Keratinocyte (primary cell): ENCODE results near the gene ADIPOR2. TPM values are rescaled to one million over a fixed set of nuclear protein-coding genes. Genes with fewer than 3 reads are reported as not detected.

Experiments used
- DNase-seq: peaks from one replicate; pipeline ENCODE4 v3.0.0-alpha.2; 2011; ENCODE audit warnings: low read depth, missing footprints, low spot score
- FAIRE-seq: peaks from 2 replicates; lab custom pipeline; 2011; peaks lifted over from hg19 to GRCh38; lab: Jason Lieb, UNC
- H2AFZ ChIP-seq: 2 replicates; pipeline ENCODE4 v1.6.0; 2012; ENCODE audit warnings: low read length, control low read depth, inconsistent platforms; ENCODE audit not compliant: control insufficient read depth
- H3K27ac ChIP-seq: 2 replicates; pipeline ENCODE4 v1.5.1; 2011; ENCODE audit warnings: low read length; ENCODE audit not compliant: control insufficient read depth, insufficient read depth
- H3K27me3 ChIP-seq: 3 replicates; pipeline ENCODE4 v1.6.0; 2011; ENCODE audit warnings: low read length; ENCODE audit not compliant: control insufficient read depth, insufficient read depth; ENCODE audit errors: extremely low read depth
- H3K36me3 ChIP-seq, 2 experiments: 2 replicates in 1 of 2; 3 replicates in 1 of 2; pipeline ENCODE4 v1.5.1; 2011; ENCODE audit warnings: low read length in 2 of 2, mild to moderate bottlenecking in 1 of 2; ENCODE audit not compliant: control insufficient read depth in 2 of 2, insufficient read depth in 2 of 2; ENCODE audit errors: extremely low read depth in 1 of 2
- H3K4me1 ChIP-seq: 3 replicates; pipeline ENCODE4 v1.5.1; 2011; ENCODE audit warnings: low read length; ENCODE audit not compliant: control insufficient read depth, insufficient read depth; ENCODE audit errors: extremely low read depth
- H3K4me2 ChIP-seq: 3 replicates; pipeline ENCODE4 v1.6.0; 2011; ENCODE audit warnings: low read depth, low read length; ENCODE audit not compliant: control insufficient read depth, insufficient read depth; ENCODE audit errors: extremely low read depth
- H3K4me3 ChIP-seq, 3 experiments: fragments of 200-600 bp in 1 of 3; sonication (generic) in 1 of 3; 2 replicates in 2 of 3; 3 replicates in 1 of 3; pipeline ENCODE4 v1.5.1; 2011 to 2016; ENCODE audit warnings: low read length in 3 of 3, mild to moderate bottlenecking in 3 of 3, control low read depth in 2 of 3, inconsistent platforms in 1 of 3, low read depth in 1 of 3, mixed read lengths in 1 of 3, mixed run types in 1 of 3, moderate library complexity in 1 of 3; ENCODE audit not compliant: control insufficient read depth in 2 of 3, insufficient read depth in 2 of 3; ENCODE audit errors: extremely low read depth in 1 of 3
- H3K79me2 ChIP-seq: 2 replicates; pipeline ENCODE4 v1.6.0; 2012; ENCODE audit warnings: low read length; ENCODE audit not compliant: control insufficient read depth, insufficient read depth
- H3K9ac ChIP-seq: 3 replicates; pipeline ENCODE4 v1.6.0; 2011; ENCODE audit warnings: low read length; ENCODE audit not compliant: control insufficient read depth, insufficient read depth; ENCODE audit errors: extremely low read depth
- H3K9me1 ChIP-seq: 3 replicates; pipeline ENCODE4 v1.6.0; 2011; ENCODE audit warnings: low read length; ENCODE audit not compliant: control insufficient read depth, insufficient read depth; ENCODE audit errors: extremely low read depth
- H3K9me3 ChIP-seq: 2 replicates; pipeline ENCODE4 v1.5.1; 2012; ENCODE audit warnings: low read depth, low read length; ENCODE audit not compliant: control insufficient read depth
- H4K20me1 ChIP-seq: 3 replicates; pipeline ENCODE4 v1.6.0; 2011; ENCODE audit warnings: low read length; ENCODE audit not compliant: control insufficient read depth, insufficient read depth; ENCODE audit errors: extremely low read depth
- EZH2 ChIP-seq: IDR thresholded peaks from one replicate; pipeline ENCODE4 v1.6.1; 2012; ENCODE audit warnings: inconsistent platforms, mild to moderate bottlenecking, low read length, moderate library complexity
- dilution Hi-C: fragments of 300-500 bp; cut with MboI; formaldehyde crosslinking; loops from one replicate; pipeline ENCODE4 v1.7.0; 2020; ENCODE audit warnings: low sequenced_read_pairs; ENCODE audit not compliant: extremely low pct_ligation_motif_present
- polyA plus RNA-seq, 5 experiments: library from polyadenylated mRNA; depleted of rRNA in 3 of 5; stranded (reverse) in 3 of 5; stranded (forward) in 1 of 5; unstranded in 1 of 5; fragments of >200 nt; gene quantifications; 1 replicate in 1 of 5; 2 replicates in 3 of 5; 3 replicates in 1 of 5; pipeline versions ENCODE4 v1.2.1 to v1.2.3, GENCODE V29; 2011 to 2012; ENCODE audit warnings: missing spikeins in 2 of 5, low read depth in 1 of 5, low replicate concordance in 1 of 5
- TF ChIP-seq, protein P1 (sequence below), 3 experiments: IDR thresholded peaks in 1 of 3; conservative IDR thresholded peaks in 1 of 3; optimal IDR thresholded peaks in 1 of 3; 2 replicates in 2 of 3; 3 replicates in 1 of 3; pipeline versions ENCODE3 to v1.5.1; 2011; ENCODE audit warnings: low read length in 3 of 3, mild to moderate bottlenecking in 3 of 3, moderate library complexity in 2 of 3, control low read depth in 1 of 3, inconsistent platforms in 1 of 3; ENCODE audit not compliant: insufficient read depth in 2 of 3; ENCODE audit errors: extremely low read depth in 1 of 3

ADIPOR2 gene
- polyA plus RNA-seq, 1 donor (not counting 4 experiments of a cell fraction or from before 2014, with no cell fraction given) = 59.4 TPM

DNA sequence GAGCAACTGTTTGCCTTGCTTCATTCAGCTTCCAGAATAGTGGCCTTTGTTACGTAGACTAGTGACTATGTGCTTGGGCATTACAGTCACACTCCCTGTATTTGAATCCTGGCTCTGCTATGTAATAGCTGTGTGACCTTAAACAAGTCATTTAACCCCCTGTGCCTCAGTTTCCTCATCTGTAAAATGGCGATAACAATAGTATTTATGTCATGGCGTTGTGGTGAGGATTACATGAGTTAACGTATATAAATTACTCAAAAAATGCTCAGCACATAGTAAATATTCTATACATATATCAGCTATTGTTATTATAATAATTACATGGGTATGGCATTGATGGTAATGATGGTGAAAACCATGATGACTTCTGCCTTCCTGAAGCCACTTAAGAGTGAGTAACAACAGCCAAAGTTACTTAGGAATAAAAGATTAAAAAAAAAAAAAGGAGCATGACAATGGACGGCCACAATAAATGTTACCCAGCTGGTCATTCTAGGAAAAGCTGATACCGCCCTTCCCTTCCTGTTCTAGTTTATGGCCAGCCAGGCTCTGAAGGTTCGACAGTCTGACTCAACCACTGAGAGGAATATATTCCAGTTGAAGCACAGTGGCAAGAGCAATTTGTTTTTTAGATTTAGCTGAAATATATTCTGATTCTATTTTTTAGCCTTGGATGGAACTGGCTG lies 9.9 kb upstream of the ADIPOR2 start:
- DNase-seq (no peak), FAIRE-seq (no peak)
- Histone ChIP-seq H3K9ac (no peak overlapping the region), H3K4me2 (no peak overlapping the region), H2AFZ (no peak overlapping the region), H3K4me1 (no peaks in the 10 kb centered on the region), H3K27me3 (no peaks in the 10 kb centered on the region), H3K9me3 (no peaks in the 10 kb centered on the region), H3K9me1 (no peaks in the 10 kb centered on the region), H3K79me2 (no peaks in the 10 kb centered on the region), H4K20me1 (no peaks in the 10 kb centered on the region), H3K27ac (no peak overlapping the region), H3K4me3 (no peak overlapping the region), H3K36me3 (no peaks in the 10 kb centered on the region)
- TF ChIP-seq EZH2 = no peak
- TF ChIP-seq, protein P1, sequence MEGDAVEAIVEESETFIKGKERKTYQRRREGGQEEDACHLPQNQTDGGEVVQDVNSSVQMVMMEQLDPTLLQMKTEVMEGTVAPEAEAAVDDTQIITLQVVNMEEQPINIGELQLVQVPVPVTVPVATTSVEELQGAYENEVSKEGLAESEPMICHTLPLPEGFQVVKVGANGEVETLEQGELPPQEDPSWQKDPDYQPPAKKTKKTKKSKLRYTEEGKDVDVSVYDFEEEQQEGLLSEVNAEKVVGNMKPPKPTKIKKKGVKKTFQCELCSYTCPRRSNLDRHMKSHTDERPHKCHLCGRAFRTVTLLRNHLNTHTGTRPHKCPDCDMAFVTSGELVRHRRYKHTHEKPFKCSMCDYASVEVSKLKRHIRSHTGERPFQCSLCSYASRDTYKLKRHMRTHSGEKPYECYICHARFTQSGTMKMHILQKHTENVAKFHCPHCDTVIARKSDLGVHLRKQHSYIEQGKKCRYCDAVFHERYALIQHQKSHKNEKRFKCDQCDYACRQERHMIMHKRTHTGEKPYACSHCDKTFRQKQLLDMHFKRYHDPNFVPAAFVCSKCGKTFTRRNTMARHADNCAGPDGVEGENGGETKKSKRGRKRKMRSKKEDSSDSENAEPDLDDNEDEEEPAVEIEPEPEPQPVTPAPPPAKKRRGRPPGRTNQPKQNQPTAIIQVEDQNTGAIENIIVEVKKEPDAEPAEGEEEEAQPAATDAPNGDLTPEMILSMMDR (optimal IDR thresholded peaks at IDR 0.05 in 1 of 3, IDR thresholded peaks at IDR 0.05 in 1 of 3, conservative IDR thresholded peaks at IDR 0.05 in 1 of 3; ENCODE audit: extremely low read depth in 1 of 3, insufficient read depth in 2 of 3, low read length in 3 of 3) = no peak
- dilution Hi-C loops = no loop called here

DNA sequence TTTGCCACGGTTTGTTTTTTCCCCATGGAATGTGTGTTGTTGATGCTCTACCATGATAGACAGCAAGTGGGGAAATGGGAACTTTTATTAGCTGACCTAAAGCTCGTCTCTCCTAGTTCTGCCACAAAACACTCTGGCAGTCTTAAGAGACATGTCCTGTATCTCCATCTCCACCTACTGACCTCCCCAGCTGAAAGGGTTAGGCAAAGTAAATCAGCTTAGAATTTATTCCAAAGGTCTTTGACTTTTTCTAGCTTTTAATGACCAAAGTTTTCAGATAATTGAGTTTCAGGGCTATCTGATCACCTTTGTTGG lies 9.4 kb upstream of the ADIPOR2 start:
- no peaks in the 10 kb centered on the region for H3K4me1 ChIP-seq
- dilution Hi-C loops = no loop called here
- no peaks in the 10 kb centered on the region for H3K9me1 ChIP-seq
- H4K20me1 ChIP-seq = no peaks in the 10 kb centered on the region
- H3K9me3 ChIP-seq = no peaks in the 10 kb centered on the region
- no peak for TF ChIP-seq EZH2
- TF ChIP-seq, protein P1 (optimal IDR thresholded peaks at IDR 0.05 in 1 of 3, IDR thresholded peaks at IDR 0.05 in 1 of 3, conservative IDR thresholded peaks at IDR 0.05 in 1 of 3; ENCODE audit: extremely low read depth in 1 of 3, insufficient read depth in 2 of 3, low read length in 3 of 3) = no peak
- no peaks in the 10 kb centered on the region for H3K27me3 ChIP-seq
- no peaks in the 10 kb centered on the region for H3K36me3 ChIP-seq
- H3K4me2 ChIP-seq = no peak overlapping the region
- DNase-seq (no peak), FAIRE-seq (no peak)
- no peak overlapping the region for H3K9ac ChIP-seq
- H3K79me2 ChIP-seq = no peaks in the 10 kb centered on the region
- no peak overlapping the region for H3K27ac ChIP-seq
- no peak overlapping the region for H2AFZ ChIP-seq
- no peak overlapping the region for H3K4me3 ChIP-seq
